OCI-LY1 (cell line): ENCODE data around the gene BMF.

Experiments used
- EZH2 ChIP-seq: fragments of 200-600 bp; sonication (generic), shearing (Covaris generic); IDR thresholded peaks from 2 replicates; pipeline ENCODE4 v1.8.0; 2017; ENCODE audit warnings: borderline replicate concordance, mixed run types, mild to moderate bottlenecking, antibody characterized with exemption, low read length, moderate library complexity, mixed read lengths
- TF ChIP-seq, protein P1 (sequence below): fragments of 200-600 bp; sonication (generic), shearing (Covaris generic); IDR thresholded peaks from 2 replicates; pipeline ENCODE4 v1.5.1; 2017; ENCODE audit warnings: mild to moderate bottlenecking, antibody characterized with exemption, low read length, moderate library complexity, mixed read lengths

DNA sequence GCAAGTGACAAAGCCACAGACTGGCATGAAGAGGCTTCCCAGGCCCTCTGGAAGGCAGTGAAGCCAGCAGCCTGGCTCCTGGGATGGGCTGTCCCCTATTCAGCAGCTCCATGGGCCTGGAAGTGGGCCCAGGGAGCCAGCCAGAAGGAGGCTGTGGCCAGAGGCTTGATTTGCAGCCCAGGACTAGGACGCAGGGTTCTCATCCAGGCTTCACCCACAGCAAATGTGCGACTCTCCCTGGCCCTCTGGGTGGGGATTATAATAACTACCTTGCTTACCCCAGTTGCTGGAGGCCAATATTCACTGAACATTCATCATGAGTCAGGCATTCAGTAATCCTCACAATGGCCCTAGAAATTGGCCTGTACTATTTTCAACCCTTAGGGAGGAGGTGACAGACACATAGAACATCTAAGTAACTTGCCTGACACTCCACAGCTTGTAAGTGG is 45.1 kb downstream of the BMF start:
- TF ChIP-seq, protein P1, sequence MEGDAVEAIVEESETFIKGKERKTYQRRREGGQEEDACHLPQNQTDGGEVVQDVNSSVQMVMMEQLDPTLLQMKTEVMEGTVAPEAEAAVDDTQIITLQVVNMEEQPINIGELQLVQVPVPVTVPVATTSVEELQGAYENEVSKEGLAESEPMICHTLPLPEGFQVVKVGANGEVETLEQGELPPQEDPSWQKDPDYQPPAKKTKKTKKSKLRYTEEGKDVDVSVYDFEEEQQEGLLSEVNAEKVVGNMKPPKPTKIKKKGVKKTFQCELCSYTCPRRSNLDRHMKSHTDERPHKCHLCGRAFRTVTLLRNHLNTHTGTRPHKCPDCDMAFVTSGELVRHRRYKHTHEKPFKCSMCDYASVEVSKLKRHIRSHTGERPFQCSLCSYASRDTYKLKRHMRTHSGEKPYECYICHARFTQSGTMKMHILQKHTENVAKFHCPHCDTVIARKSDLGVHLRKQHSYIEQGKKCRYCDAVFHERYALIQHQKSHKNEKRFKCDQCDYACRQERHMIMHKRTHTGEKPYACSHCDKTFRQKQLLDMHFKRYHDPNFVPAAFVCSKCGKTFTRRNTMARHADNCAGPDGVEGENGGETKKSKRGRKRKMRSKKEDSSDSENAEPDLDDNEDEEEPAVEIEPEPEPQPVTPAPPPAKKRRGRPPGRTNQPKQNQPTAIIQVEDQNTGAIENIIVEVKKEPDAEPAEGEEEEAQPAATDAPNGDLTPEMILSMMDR, result no peak
- TF ChIP-seq EZH2, result no peak
